Duodenal mucosa (tissue), 2 donors: ENCODE data around the gene CREG1.
"Not testable (repeated sequence)": the region's sequence is repeated elsewhere in the genome, so short reads cannot be mapped to it uniquely, and the experiment has no call there.

ENCODE experiments used
- H3K27ac ChIP-seq: one replicate; pipeline ENCODE4 v1.7.0; 2013; ENCODE audit warnings: low read depth, low read length
- H3K27me3 ChIP-seq, 2 donors: one replicate each; pipeline ENCODE4 v1.7.0; 2013; ENCODE audit warnings: low read length in 2 of 2, control low read depth in 1 of 2; ENCODE audit not compliant: insufficient read depth in 2 of 2, control insufficient read depth in 1 of 2
- H3K36me3 ChIP-seq, 2 donors: one replicate each; pipeline ENCODE4 v1.7.0; 2013; ENCODE audit warnings: low read length in 2 of 2, control low read depth in 1 of 2; ENCODE audit not compliant: insufficient read depth in 2 of 2, control insufficient read depth in 1 of 2
- H3K4me1 ChIP-seq, 2 donors: one replicate each; pipeline ENCODE4 v1.7.0; 2013; ENCODE audit warnings: low read length in 2 of 2, control low read depth in 1 of 2; ENCODE audit not compliant: insufficient read depth in 2 of 2, control insufficient read depth in 1 of 2
- H3K4me3 ChIP-seq, 2 donors: one replicate each; pipeline ENCODE4 v1.7.0; 2013; ENCODE audit warnings: low read length in 2 of 2, low read depth in 1 of 2
- H3K9ac ChIP-seq, 2 donors: one replicate each; pipeline ENCODE4 v1.7.0; 2013; ENCODE audit warnings: low read length in 2 of 2, low read depth in 1 of 2
- H3K9me3 ChIP-seq, 2 donors: one replicate each; pipeline ENCODE4 v1.7.0; 2013; ENCODE audit warnings: low read length in 2 of 2, control low read depth in 1 of 2; ENCODE audit not compliant: control insufficient read depth in 1 of 2

CREG1 gene

GRCh38 chr1:167587342-167587741, 33.8 kb upstream of the CREG1 start:
- Histone ChIP-seq H3K4me3 (no peak overlapping the region), H3K27me3 (no peaks in the 10 kb centered on the region), H3K4me1 (no peaks in the 10 kb centered on the region), H3K36me3 (no peaks in the 10 kb centered on the region), H3K9me3 (no peaks in the 10 kb centered on the region), H3K27ac (no peak overlapping the region), H3K9ac (no peak overlapping the region)

GRCh38 chr1:167584581-167584980, 31.0 kb upstream of the CREG1 start:
- H3K4me3 ChIP-seq, result no peak overlapping the region
- H3K4me1 ChIP-seq, result no peaks in the 10 kb centered on the region
- no peaks in the 10 kb centered on the region for H3K9me3 ChIP-seq
- no peak overlapping the region for H3K9ac ChIP-seq
- no peak overlapping the region for H3K27ac ChIP-seq
- no peaks in the 10 kb centered on the region for H3K27me3 ChIP-seq
- no peaks in the 10 kb centered on the region for H3K36me3 ChIP-seq

GRCh38 chr1:167582722-167583121, 29.2 kb upstream of the CREG1 start:
- Histone ChIP-seq H3K36me3 (no peaks in the 10 kb centered on the region), H3K9me3 (no peaks in the 10 kb centered on the region), H3K27ac (no peak overlapping the region), H3K9ac (no peak overlapping the region), H3K4me3 (no peak overlapping the region), H3K4me1 (no peaks in the 10 kb centered on the region), H3K27me3 (peaks cover 0 to 4% of the 10 kb centered on the region in 2 donors)

- no peaks in the 10 kb centered on the region for H3K9me3 ChIP-seq
- no peak overlapping the region for H3K4me3 ChIP-seq
- no peaks in the 10 kb centered on the region for H3K4me1 ChIP-seq
- no peaks in the 10 kb centered on the region for H3K36me3 ChIP-seq
- H3K27me3 ChIP-seq, result peaks cover 0 to 4% of the 10 kb centered on the region in 2 donors
- no peak overlapping the region for H3K27ac ChIP-seq
- H3K9ac ChIP-seq, result no peak overlapping the region
These were observed 28.5 kb upstream of the CREG1 start for GRCh38 chr1:167582064-167582463.

DNA sequence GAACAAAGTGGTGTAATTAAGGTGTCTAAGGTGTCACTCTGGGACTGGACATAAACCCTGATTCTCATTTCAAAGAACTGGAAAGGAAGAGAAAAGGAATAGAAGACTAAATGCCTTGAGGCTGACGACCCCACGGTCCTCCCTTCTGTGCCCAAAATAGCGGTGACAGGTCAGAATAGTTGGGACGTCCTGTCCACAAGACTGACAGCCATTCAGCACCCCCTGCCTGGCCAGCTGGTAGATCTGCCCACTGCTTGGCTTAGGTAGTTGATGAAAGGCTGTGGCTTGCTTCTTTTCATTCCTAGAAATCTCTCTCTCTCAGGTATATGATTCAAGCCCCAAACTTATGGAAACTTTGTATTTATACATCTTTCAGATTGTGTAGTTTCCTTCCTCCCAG, 26.4 kb upstream of the CREG1 start:
- Histone ChIP-seq H3K9ac (no peak overlapping the region), H3K27ac (no peak overlapping the region), H3K9me3 (no peaks in the 10 kb centered on the region), H3K27me3 (peaks cover 0 to 4% of the 10 kb centered on the region in 2 donors), H3K4me3 (no peak overlapping the region), H3K36me3 (no peaks in the 10 kb centered on the region), H3K4me1 (no peaks in the 10 kb centered on the region)

DNA sequence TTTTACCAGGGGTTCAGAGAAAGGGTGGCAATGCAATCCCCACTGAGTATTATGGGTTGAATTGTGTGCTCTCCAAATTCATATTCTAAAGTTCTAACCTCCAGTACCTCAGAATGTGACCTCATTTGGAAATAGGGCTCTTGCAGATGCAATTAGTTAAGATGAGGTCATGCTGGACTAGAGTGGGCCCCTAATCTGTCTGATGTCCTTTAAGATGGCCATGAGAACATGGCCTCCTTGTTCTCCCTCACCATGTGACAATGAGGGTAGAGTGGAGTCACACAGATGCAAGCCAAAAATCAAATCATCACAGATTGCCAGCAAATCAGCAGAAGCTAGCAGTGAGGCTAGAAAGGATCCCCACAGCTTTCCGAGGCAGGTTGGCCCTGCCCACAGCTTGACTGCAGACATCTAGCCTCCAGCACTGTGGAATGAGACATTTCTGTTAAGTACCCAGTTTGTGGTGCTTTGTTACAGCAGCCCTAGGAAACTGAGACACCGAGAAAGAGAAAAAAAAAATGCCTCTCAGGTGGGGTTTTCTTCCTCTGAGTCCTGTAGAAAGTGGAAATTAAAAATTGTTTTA, 25.5 kb upstream of the CREG1 start:
- no peak overlapping the region for H3K27ac ChIP-seq
- no peaks in the 10 kb centered on the region for H3K9me3 ChIP-seq
- H3K4me1 ChIP-seq, result no peaks in the 10 kb centered on the region
- H3K36me3 ChIP-seq, result no peaks in the 10 kb centered on the region
- H3K27me3 ChIP-seq, result peaks cover 0 to 4% of the 10 kb centered on the region in 2 donors
- no peak overlapping the region for H3K4me3 ChIP-seq
- H3K9ac ChIP-seq, result no peak overlapping the region

GRCh38 chr1:167575649-167576048, 22.1 kb upstream of the CREG1 start:
- H3K4me1 ChIP-seq, result no peaks in the 10 kb centered on the region
- H3K27ac ChIP-seq, result no peak overlapping the region
- no peaks in the 10 kb centered on the region for H3K36me3 ChIP-seq
- H3K9ac ChIP-seq, result no peak overlapping the region
- H3K4me3 ChIP-seq, result no peak overlapping the region
- H3K27me3 ChIP-seq, result peaks cover 0 to 7% of the 10 kb centered on the region in 2 donors
- H3K9me3 ChIP-seq, result no peaks in the 10 kb centered on the region

DNA sequence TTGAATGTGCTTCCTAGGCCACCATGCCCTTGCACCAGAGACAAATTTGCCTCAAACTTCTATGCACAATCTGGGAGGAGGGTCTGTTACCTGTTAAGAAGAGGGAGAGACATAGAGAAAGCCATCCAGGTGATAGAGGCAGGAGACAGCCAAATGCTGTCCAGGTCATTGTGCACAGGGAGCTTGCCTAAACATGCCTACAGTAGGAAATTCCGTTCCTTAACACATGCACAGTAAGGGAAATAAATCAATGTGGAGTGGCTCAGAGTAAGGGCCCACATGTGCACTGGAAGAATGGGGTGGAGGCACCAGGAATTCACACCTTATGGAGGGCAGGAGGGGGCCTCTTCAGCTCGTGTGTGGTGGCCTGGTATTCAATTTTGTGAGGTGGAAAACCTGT, 19.5 kb upstream of the CREG1 start:
- H3K27me3 ChIP-seq, result peaks cover 0 to 3% of the 10 kb centered on the region in 2 donors
- H3K4me3 ChIP-seq, result no peak overlapping the region
- H3K9me3 ChIP-seq, result no peaks in the 10 kb centered on the region
- H3K36me3 ChIP-seq, result no peaks in the 10 kb centered on the region
- no peak overlapping the region for H3K27ac ChIP-seq
- no peaks in the 10 kb centered on the region for H3K4me1 ChIP-seq
- H3K9ac ChIP-seq, result no peak overlapping the region

GRCh38 chr1:167570712-167571111, 17.1 kb upstream of the CREG1 start:
- not testable (repeated sequence) for H3K27ac ChIP-seq, H3K9ac ChIP-seq, H3K9me3 ChIP-seq, H3K36me3 ChIP-seq, H3K27me3 ChIP-seq, H3K4me3 ChIP-seq, H3K4me1 ChIP-seq

- no peak overlapping the region for H3K9ac ChIP-seq
- peaks cover 0 to 3% of the 10 kb centered on the region in 2 donors for H3K27me3 ChIP-seq
- no peaks in the 10 kb centered on the region for H3K4me1 ChIP-seq
- no peak overlapping the region for H3K4me3 ChIP-seq
- H3K36me3 ChIP-seq, result no peaks in the 10 kb centered on the region
- H3K27ac ChIP-seq, result no peak overlapping the region
- no peaks in the 10 kb centered on the region for H3K9me3 ChIP-seq
These were observed 14.1 kb upstream of the CREG1 start for GRCh38 chr1:167567663-167568062.

GRCh38 chr1:167566766-167567165, 13.2 kb upstream of the CREG1 start:
- H3K27ac ChIP-seq, result no peak overlapping the region
- H3K27me3 ChIP-seq, result no peaks in the 10 kb centered on the region
- H3K36me3 ChIP-seq, result no peaks in the 10 kb centered on the region
- no peak overlapping the region for H3K9ac ChIP-seq
- no peaks in the 10 kb centered on the region for H3K4me1 ChIP-seq
- H3K9me3 ChIP-seq, result no peaks in the 10 kb centered on the region
- no peak overlapping the region for H3K4me3 ChIP-seq
